ENCODE data around the gene JTB.

JTB gene

GRCh38 chr1:153953859-153954365 lies 23.6 kb downstream of the JTB start:
- no peak for DNase-seq (ENCODE audit: low read depth)

- no peak for DNase-seq (ENCODE audit: low read depth)
Observed at GRCh38 chr1:153951801-153952200, 25.7 kb downstream of the JTB start.

DNA sequence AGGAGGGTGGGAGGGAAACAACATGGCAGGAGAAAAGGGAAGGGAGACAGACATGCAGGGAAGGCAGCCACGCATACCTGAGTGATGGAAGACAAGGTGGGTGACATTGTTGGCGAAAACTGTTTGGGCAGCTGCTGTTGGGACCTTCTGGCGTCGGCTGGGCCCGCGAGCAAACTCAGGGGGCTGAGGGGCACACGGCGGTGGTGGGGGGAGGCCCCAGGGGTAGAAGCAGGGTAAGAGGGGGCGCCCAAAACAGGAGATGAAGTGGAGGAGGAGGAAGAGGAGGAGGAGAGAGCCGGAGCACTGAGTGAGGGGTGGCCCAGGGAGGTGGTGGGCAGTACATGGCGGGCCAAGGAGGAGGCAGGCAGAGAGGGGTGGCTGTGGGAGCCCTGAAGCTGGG lies 26.3 kb downstream of the JTB start:
- DNase-seq (ENCODE audit: low read depth): no peak

GRCh38 chr1:153946622-153947241 lies 30.7 kb downstream of the JTB start, which contains the start of gene DENND4B:
DENND4B (minus strand) TSS chr1:153946718; CDS start chr1:153944374, 2,344 bp downstream.
- DNase-seq (ENCODE audit: low read depth): peak; percentile 73

- DNase-seq (ENCODE audit: low read depth): peak; percentile 76
Observed at GRCh38 chr1:153945795-153946621, 31.5 kb downstream of the JTB start.

DNA sequence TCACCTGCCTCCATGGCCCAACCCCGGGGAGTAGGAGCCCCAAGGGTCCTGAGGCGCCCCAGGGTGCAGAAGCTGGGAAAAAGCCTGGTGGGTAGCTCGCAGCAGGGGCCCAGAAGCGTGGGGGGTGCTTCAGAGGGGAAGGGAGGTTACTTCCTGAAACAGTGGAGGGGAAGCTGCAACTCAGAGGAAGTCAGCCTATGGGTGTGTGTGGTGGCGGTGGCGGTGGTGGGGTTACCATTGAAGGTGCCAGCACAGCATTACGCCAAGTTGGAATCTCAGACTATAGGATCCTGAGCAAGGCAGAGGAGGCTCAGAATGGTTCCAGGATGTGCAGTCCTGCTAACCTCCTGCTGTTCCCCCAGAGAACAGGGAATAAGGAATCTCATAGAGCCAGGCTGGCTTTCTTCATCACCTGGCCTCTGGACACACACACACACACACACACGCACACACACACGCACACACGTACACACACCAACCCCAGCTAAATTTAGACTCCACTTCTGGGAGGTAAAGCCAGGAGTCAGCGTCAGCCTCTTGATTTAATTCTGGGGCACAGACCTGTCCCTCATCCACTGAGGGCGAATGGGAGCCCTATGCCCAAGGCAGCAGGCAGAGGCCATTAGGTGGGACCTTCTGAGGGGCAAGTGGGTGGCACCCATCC lies 32.2 kb downstream of the JTB start:
- peak; percentile 53 for DNase-seq (ENCODE audit: low read depth)

DNA sequence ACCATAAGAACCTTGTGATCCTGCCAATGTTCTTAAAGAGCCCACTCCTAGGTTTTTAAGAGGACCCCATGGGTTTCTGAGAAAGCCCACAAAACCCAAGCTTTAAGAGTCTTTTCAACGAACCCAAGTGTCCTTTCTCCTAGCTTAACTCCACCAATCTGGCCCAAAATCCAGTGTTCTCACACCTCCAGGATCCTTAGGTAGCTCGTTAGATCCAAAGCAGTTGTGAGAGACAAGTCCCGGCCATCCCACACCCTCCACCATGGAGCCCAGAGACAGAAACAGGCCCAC lies 32.7 kb downstream of the JTB start:
- no peak for DNase-seq (ENCODE audit: low read depth)

DNA sequence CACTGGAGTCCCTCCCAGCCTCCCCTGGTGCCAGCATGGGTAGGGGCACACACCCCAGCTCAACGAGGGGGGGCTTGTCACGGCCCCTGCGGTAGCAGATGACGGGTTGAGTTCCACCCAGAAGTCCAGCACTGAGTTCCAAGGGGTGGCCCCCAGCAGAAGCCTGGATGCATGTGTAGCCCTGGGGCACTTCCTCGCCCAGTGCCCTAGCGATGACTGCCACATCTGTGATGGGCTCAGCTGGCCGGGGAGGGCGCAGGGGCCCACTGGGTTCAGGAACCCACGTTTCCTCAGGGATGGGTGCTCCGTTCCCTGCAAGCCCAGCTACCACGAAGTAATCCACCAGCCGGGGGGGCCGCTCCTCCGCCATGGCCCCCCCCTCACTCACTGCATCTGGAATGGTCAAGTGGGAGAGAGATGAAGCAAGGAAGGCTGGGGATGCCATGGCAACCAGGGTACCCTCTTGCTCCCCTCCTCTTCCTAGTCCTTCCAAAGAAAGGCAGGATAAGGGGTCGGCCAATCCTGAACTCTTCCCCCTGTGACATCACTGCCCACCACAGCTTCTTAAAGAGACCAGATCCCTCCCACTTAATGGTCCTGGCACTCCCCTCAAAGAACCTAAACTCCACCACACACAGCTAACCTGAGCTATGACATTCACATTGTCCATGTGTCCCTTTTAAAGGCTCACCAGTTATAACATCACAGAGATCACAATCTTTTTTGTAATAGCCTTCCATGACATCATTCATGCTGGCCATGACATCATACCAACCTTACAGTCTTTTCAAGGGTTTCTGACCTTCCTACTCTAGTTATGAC lies 33.3 kb downstream of the JTB start:
- no peak for DNase-seq (ENCODE audit: low read depth)

- DNase-seq (ENCODE audit: low read depth): no peak
Observed at GRCh38 chr1:153942766-153943549, 34.5 kb downstream of the JTB start.

DNA sequence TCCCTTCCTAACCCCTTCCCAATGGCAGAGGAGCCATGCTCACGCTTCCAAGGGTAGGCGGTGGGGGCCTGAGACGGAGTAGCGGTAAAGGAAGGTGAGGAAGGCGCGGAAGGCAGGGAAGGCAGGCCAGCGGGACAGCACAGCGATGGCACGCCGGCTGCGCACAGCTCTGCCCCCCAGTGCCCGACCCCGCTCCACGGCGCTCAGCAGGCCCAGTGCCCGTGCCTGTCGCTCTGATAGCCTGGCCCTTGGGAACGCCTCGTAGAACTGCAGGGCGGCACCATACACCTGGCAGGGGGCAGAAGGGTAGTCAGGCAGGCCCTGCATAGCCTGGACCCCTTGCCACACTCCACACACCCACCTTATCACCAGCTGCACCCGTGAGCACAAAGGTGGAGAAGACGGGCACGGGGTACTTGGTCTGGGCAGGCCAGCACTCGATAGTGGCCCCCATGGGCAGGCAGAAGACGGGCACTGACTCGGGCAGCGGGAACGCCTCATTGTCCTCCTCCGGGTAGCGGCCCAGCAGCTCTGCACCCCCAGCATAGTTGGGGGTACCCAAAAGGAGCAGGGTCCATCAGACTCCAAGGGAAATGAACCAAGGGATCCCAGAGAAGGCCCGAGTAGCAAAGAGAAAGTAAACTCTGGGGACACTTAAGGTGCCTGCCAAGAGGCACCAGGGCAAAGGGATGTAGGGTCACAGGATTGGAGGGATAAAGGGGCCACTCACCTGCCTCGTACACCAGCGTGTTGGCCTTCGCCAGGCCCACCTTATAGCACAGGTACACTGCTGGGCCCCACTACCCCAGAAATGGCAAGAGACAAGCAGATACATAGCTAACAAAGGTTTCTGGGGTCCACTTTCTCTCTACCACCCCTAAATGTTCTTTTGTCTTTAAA lies 35.4 kb downstream of the JTB start:
- DNase-seq (ENCODE audit: low read depth): no peak

- no peak for DNase-seq (ENCODE audit: low read depth)
Observed at GRCh38 chr1:153940756-153941155, 36.7 kb downstream of the JTB start.

DNA sequence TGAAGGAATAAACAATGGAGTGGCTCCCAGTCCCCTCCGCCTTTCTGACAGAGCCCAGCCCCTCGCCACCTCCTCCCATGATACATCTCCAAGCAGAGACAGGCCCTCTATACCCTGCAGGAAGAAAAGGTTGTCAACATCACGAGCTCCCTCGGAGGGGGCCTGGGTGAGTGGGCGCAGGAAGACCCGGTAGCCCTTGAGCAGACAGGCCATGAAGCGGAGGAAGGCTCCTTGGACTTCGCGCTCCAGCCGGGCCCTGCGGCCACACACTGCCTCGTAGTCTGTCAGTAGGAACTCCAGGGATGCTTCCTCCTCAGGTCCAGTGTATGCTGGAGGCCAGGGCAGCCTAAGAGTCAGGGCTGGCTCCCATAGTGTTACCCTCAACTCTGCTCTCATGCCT lies 38.0 kb downstream of the JTB start:
- DNase-seq (ENCODE audit: low read depth): no peak

DNA sequence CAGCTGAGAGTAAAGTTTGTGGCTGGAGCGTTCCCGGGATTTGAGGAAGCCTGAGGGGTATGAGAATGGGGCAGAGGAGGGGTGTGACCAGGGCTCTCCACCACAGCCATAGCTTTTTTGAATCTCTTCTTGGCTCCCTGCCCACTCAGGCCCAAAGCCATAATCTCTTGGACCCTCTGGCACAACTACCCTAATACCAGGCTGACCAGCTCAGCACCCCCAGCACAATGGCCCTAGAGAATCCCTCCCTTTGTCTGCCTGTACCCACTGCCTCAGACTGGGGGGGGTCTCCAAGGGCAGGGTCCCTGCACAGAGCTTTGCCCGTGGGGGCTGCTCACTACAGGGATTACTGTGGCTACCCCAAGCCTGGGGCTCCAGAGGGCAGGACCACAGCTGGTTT lies 38.5 kb downstream of the JTB start:
- no peak for DNase-seq (ENCODE audit: low read depth)

DNA sequence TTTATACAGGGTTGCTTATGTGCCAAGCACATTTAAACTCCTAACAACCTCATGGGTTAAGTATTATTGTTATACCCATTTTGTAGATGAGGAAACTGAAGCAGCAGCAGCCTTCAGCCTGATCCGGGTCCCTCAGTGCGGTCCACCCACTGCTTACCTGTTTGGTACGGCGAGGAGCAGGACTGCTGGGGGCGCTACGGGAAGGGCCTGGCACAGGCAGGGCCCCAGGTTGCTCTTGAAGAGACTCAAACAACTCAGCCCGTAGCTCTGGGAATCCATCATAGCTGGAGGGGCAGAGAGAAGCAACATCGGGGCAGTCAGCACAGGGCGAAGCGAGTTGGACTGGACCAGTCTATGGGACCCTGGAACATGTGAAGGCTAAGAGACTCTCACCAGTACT lies 40.1 kb downstream of the JTB start:
- DNase-seq (ENCODE audit: low read depth): no peak

DNA sequence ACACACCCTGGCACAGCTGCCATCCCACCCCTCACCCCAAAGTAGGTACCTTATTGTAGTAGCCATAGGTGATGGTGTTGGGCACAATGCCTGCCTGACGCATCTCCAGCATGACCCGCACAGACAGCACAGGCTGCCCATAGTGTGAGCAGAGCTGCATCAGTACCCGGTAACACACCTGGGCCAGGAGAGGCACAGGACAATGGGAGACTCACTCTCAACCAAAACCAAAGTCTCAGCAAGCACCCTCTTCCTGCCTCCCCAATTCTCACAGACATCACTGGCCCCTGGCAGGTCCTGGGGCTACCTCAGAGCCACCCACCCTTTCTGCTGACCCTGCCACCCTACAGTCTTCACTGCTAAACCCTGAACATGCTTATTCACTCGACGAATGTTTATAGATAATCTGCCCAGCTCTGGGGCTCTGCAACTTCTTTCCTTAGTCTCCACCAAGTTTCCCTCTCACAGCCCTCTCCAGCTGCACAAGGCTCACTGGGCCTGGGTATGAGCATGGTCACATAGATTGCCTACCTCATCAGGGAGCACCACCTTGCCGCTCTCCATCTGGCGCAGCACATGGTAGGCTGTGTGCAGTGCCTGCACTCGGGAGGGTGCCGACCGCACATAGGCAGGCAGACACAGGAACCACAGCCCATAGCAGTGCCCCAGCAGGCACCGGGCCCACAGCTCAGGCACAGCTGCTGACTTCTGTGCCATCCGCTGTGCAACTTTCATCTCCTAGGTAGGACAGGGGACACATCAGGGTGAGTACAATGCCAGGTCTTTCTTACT lies 41.3 kb downstream of the JTB start:
- DNase-seq (ENCODE audit: low read depth): no peak

DNA sequence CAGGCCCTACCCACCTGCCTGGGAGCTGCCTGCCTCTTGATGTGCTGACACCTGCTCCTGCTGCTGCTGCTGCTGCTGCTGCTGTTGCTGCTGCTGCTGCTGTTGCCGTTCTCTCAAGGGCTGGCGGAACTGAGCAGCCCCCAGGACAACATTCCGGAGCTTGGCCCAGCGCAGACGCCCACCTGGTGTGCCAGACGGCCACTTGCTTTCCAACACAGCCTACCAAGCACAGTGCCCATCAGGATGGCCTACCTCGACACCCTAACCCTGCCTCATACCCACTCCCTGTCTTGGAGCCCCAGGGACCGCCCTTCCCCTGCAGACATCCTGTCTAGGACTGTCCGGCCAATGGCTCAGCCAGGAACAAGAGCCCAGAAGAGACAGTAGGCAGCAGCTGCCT lies 42.7 kb downstream of the JTB start:
- no peak for DNase-seq (ENCODE audit: low read depth)

GRCh38 chr1:153933955-153934354 lies 43.5 kb downstream of the JTB start:
- DNase-seq (ENCODE audit: low read depth): no peak

DNA sequence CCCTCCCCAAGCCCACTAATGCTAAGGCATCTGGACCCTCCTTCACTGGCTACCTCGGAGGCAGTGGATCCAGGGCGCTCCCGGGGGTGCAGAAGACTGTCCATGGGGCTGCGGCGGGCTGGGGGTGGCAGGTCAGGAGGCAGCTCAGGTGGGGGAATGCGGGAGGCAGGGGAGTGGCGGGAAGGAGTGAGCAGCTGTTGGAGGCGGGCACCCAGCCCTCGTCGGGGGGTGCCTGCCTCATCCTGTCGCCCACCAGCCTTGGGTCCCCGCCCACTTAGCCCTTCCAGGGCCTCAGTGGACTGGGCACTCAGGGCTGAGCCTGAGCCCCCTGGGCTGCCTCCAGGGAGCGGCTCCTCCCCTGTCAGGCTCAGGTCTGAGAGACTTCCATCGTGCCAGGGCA lies 44.0 kb downstream of the JTB start:
- no peak for DNase-seq (ENCODE audit: low read depth)
